ENCODE results near the gene CLRN2.

CLRN2 gene

DNA sequence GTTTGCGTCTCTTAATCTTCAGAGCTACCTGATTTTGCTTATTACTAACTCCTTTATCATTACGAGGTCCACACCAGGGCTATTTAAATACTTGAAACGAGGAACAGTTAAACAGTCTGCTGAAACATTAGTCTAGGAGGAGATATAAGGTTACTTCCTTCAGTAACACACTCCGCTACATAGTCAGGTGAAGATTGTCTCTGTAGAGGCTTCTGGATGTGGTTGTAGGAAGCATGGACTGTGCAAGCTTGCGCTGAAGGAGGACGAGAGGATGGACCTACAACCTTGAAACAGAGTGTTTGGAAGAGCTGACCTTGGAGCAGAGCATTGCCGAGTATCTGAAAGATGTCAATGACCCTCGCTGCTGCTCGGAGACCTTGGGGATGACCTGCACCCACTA, at the start of gene CLRN2:
Gene CLRN2 (plus strand): TSS at position 301 of the 400 bp plus-strand sequence. CDS start 102 bp downstream, outside the sequence.
- DNase-seq (ENCODE audit: low spot score) = no peak

DNA sequence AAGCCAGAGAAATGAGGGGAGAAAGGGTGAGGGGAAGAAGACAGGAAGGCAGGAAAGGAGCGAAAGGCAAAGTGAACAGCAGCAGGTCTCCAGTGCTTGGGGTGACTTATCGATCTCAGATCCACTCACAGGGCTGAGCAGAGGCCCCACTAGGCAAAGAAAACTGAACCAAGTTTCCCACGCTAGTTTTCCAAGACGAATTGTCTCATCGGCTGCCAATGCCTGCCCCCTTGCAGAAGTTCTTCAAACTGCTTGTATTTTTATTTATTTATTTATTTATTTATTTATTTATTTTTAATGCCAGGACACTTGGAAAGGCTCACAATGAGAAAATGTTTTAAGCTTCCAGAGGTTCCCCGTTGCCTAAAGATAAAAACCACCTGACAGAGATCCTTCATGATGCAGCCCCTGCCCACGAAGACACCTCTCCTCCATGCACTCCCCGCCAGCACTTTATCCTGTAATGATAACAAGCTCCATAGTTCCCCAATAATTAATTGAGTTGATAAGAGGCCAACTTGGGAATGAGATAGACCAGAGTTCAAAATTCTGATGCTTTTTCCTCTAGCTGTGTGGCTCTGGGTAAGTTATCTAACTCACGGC, 46.2 kb upstream of the CLRN2 start:
- DNase-seq (ENCODE audit: low spot score) = no peak

GRCh38 chr4:17469931-17470674, 44.9 kb upstream of the CLRN2 start:
- no peak for DNase-seq (ENCODE audit: low spot score)

DNA sequence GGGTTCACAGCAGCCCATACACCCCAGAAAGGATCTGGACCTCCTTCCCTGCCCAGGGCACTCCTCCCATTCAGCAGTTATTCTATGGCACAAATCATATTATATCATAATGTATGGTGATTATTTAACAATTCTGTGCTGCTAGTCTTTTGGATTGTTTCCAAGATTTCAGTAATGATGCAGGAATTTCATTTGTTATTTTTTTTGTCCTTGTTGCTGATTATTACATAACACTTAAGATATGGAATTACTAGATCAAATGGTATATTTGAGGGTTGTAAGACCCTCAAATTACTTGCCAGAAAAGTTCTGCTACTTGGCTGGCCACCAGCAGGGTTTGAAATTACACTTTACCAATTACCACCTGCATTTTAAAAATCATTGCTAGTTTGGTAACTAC, 39.5 kb upstream of the CLRN2 start:
- DNase-seq (ENCODE audit: low spot score) = no peak

GRCh38 chr4:17476853-17477252, 38.1 kb upstream of the CLRN2 start:
- DNase-seq (ENCODE audit: low spot score) = no peak

DNA sequence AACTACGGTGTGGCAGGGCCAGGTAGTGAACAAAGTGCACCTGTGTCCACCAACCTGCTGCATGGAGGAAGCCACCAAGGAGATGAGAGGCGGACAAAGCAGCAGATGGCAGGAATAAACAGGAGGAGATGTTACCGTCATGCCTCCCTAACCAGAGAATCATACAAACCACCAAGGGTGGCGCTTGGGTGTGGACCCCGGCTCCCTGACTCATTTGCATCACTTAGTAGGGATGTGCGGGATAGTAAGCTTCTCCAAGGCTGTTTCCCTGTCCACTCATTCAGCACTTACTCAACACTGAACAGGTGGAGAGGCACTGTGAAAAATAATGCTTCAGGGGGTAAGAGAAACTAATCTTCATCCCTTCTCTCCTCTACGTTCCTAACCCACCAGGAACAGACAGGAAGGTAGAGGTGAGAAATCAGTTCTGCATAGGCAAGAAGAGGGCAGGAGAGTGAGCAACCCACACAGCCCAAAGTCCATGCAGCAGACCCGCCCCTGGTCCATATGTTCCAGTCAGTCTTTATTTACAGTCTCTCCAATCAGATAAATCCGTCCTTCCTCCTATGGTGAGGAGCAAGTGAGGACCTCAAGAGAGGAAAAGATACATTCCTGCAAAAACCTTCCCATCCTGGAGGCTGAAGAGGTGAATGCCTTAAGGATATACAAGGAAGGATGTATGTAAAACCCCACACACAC, 37.0 kb upstream of the CLRN2 start:
- no peak for DNase-seq (ENCODE audit: low spot score)

GRCh38 chr4:17480210-17480927, 34.6 kb upstream of the CLRN2 start:
- DNase-seq (ENCODE audit: low spot score) = no peak

DNA sequence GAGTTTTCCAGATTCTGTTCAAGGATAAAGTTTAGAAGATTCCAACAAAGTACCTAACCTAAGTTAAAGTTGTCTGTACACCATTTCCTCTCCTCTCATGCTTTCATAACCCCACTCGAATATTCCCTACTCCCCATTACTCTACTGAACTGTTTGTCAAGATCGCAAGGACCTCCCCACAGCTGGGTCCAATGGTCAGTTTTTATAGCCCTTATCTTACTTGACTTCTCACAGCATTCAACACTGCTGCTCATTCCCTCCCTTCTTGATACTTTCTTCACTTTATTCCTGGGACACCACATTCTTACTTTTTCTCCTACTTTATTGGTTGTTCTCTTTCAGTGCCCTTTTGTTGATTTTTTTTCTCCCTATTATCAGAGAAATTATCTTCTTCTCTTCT, 34.0 kb upstream of the CLRN2 start:
- no peak for DNase-seq (ENCODE audit: low spot score)

GRCh38 chr4:17482716-17483115, 32.2 kb upstream of the CLRN2 start:
- no peak for DNase-seq (ENCODE audit: low spot score)

DNA sequence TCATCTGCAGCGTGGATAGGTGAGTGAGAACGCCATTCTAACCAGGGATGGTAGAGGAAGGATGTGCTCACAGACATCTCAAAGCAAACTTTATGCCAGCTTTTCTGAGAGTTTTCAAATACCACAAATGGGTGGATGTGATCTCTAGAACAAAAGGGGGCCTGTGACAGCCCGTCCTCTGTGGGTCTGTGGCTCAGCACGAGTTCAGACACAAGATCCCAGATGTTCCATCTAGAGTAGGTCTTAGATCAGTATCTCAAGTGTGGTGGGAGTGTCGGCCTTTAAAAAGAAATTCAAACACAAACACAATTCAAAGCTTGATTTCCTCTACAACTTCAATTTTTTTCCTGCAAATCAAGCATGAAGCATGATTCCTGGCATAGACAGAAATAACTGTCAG, 25.8 kb upstream of the CLRN2 start:
- DNase-seq (ENCODE audit: low spot score) = no peak

DNA sequence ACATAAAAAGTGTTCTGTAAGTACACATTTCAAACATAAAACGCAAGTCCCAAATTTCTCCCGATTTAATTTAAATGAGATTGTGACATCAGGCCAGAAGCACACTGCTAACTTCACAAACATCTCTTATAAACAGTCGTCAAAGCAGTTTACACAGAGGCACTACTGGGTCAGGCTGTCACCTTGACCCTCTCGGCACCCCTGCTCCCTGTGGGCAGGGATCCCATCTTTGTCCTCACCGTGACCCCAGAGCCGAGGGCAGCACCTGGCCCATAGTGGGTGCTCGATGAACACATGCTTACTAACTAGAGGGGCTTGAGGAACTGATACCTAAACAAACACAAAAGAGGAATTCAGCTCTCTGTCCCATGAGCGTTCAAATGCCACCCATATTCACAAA, 25.2 kb upstream of the CLRN2 start:
- DNase-seq (ENCODE audit: low spot score) = no peak

- DNase-seq (ENCODE audit: low spot score) = no peak
These were observed 24.3 kb upstream of the CLRN2 start for GRCh38 chr4:17490575-17491059.

DNA sequence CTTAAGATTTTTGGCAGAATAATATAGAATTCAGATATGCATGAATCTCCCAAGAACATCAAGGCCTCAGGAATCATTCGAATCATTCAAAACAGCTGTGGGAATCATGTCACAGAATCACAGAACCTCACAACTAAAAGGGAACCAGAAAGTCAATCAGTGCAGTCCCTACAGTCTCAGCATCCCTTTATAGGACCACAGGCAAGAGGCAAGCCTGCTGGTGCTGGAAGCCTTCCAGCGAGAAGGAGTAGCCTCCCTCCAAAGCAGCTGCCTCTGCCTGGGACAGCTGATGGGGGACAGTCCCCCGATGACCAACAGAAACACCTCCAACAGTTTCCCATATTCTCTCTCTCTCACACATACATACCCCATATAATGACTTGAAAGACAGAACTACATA, 23.8 kb upstream of the CLRN2 start:
- no peak for DNase-seq (ENCODE audit: low spot score)

DNA sequence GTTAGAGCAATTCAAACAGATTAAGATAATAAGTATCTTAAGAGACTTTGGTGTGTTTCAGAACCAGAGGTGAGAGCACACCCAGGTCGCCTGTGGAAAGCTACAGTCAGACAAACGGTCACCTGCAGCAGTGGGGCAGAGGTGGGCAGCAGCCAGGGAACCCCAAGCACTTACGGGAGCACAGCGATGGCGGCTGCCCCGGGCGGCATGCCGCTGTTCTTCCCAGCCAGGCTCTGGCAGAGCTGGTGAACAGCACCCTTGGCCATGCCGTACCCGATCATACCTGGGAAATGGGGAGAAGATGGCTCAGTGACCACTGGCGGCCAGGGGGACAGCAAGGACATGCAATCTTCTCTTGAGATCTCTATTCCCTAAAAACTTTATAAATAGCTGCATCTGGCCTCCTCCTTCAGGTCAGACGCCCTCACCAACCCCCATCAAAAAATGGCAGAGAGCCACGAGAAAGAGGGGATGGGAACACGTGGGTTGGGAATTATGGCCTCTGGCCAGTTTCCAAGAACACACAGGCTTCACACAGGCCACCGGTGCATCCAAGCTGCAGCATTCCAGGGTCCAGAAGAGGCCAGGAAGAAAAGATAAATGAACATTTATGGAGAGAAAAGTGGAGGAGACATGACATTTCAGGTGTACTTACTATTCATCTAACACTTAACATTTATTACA, 22.8 kb upstream of the CLRN2 start:
- no peak for DNase-seq (ENCODE audit: low spot score)

DNA sequence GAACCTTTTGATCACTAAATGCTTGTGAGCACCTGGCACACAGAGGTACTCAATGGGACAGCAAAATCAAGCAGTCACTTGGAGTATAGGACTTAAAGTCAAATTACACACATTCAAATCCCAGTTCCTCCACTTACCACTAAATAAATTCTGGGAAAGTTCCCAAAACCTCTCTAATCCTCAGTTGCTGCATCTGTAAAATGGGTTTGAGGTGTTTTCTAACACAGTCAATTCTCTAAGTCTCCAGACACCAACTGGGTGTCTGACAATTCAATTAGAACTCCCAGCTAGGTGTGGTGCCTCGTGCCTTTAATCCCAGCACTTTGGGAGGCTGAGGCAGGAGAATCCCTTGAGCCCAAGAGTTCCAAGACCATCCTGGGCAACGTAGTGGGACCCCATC, 22.1 kb upstream of the CLRN2 start:
- DNase-seq (ENCODE audit: low spot score) = no peak

DNA sequence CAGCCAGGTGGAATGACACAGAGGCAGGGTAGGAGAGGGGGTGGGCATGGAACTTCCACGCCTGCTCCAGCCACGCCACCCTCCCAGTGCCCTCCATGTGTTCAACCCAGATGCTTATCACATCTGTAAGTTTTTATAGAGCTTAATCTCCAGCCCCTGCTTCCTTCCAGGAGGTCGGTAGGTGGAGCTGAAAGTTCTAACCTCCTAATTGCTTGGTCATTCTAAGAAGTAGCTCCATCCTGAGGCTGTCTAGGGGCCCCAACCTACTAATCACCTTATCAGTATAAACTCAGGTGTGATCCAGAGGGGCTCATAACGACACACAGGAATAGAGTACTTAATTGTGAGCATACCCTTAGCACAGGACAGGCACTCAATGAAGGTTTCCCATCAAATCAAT, 21.3 kb upstream of the CLRN2 start:
- no peak for DNase-seq (ENCODE audit: low spot score)

DNA sequence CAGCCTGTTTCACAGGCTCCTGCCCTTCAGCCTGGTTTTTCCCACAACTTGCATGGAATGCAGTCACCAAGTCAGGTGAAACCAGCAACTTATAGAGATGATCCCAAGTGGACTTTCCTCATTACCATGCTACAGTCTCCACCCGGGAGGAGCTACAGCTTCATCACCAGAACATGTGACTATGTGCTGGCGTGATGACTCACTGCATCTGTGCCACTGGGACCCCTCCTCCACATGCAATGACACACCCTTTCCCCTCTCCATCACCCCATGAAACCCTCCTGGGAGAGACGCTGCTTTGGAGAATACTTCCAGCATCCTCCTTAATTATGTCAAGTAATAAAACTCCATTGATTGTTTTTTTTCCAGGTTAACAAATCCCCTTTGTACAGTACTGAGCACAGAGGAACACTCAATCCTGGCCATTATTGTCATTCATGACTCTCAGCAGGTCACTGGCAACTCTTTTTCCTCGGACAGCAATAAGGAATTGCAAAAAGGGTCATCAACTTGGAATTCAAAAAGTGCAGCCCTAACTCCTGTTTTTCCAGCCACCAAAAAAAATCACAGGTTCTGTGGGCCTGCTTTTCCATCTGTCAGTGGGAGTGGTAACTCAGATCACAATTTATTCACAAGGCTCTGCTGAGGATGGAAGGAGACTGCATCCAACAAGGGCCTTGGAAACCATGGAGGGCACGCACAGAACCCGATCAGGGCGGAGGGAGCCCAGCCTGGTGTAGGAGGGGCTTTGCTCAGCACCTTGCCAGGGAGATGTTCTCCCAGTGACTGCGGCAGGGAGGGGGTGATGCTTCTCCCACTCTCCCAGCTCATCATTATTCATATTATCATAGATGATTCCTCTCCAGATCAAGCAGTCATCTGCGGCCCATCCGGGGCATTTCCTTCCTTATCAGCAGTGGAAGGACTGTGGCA, 20.4 kb upstream of the CLRN2 start:
- no peak for DNase-seq (ENCODE audit: low spot score)

DNA sequence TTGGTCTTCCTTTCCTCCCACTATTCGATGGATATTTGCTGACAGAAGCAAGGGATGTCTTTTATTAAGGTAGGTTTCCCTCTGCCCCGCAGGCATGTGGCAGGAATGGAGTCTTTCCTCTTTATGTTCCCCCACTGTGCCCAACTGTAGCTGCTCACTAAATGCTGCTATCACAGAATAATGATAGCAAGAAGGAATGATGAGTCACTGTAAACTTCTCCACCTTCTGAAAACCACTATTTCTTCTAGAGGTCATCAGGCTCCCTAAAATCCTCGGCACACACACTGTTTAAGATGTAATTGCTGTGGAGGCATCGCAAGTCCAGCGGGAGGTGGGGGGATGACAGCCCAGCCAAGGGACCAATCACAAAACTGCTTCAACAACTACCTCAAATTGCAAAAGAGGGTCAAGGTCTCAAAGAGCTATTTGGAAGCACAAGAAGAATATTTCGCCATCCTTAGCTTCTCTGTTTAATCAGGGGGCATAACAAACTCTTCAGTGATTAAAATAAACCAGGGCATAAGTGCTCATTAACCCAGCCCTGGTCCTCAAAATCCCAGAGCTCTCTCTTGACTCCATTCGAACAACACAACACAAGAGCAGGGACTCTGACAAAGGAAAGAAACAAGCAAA, 17.0 kb upstream of the CLRN2 start:
- DNase-seq (ENCODE audit: low spot score) = no peak

GRCh38 chr4:17500574-17500973, 14.4 kb upstream of the CLRN2 start:
- DNase-seq (ENCODE audit: low spot score) = no peak

DNA sequence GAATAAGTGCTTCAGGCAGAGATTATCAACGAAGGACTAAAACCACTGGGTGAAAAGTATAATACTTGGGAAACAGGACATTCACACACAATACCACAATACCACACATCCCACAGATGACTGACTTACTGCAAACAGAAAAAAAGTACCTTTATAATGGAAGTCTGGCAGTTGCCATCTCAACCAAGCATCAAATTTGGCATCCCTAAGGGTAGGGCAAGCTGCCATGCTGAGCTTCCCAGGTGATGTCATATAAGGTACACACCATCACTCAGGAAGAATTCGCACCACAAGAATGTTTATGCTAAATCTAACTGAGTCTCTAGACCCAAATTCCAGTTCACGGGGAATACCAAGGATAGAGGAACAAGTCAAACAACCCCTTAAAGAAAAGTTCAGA, 12.2 kb upstream of the CLRN2 start:
- DNase-seq (ENCODE audit: low spot score) = no peak

Measured in CD4-positive, alpha-beta T cell treated with Interleukin-6 at 100 ng/mL for 8 hours (primary cell).